GM19023 (cell line): ENCODE results near the gene YTHDF1.

ENCODE experiments used
- ATAC-seq: cut with Tn5 transposase; IDR thresholded peaks from one replicate; pipeline ENCODE4 v1.9.1; 2021; ENCODE audit warnings: mild to moderate bottlenecking, moderate library complexity; ENCODE audit not compliant: unreplicated experiment

YTHDF1 gene

GRCh38 chr20:63175038-63175895, 40.7 kb downstream of the YTHDF1 start:
- ATAC-seq: no peak

DNA sequence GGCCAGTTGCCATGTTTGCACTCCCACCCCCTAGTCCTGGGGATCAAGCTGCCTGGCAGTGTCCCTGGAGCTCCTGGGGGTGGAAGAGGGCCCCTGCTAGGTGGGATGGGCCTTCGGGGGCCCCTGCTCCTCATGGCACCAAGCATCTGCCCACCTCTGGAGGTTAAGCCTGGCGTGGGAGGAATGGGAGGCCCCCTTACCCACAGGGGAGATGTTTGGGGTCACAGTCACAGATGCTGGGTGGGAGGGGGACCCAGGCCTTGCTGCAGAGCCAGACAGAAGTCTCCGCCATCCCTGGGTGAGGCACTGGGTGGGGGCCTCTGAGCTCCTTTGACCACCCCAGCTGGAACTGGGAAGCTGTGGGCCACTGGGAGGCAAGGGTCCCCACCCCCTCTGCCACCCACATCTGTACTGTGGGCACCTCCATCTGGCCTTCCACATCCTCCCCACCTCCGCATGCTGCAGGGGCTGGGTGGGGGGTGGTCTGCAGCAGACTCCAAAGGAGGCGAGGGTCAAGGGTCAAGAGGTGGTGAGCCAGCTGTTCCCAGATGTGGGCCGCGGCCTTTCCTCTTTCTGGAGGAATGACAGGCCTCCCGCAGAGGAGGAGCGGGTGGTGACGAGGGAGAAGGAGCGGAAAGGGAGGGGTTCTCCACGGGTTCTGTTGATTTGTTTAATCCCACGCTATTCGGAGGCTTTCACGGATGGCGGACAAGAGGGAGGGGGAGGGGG, 41.5 kb downstream of the YTHDF1 start:
- ATAC-seq: no peak

DNA sequence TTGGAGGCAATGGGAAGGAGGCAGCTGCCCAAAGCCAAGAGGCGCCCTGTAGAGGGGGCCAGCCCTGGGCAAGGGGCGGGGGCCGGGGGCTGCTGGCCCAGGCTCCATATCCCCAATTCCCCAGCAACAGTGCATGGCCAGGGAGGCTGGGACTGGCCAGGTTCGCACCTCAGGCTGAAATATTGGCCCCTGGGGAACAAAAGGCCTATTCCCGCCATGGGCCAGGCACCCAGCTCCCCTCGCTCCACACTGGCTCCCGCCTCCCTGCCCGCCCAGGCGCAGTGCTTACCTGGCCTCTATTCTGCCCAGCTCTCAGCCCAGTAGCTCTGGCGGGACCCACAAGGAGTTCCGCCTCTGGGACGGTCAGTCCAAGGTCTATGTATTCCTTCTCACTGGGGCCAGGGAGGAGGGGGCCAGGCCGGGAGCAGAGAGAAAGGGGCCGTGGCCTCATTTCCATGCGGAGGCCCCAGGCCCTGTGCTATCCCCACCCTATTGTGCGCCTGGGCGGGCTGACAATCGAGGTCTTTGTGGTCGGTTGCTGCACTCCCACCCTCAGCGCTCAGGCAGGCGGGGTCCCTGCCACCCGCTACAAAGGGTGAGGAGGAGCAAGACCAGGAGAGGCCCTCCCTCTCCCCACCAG, 42.3 kb downstream of the YTHDF1 start:
- ATAC-seq: no peak

DNA sequence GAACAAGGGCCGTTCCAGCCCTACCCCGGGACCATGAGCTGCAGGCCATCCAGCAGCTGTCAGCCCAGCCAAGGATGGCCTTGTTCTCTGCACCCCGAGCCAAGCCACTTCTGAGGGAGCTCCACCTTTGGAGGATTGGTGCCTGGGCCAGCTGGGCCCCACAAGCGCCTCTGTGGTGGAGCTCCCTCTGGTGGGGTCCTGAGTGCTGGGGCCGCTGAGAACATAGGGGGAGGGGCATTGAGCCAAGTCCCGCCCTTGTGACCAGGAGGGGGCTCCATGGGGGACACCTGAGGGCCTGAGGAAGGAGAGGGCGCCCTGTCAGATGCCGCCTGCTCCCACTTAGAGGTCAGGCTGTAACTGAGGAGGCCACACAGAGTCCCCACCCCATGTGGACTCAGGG, 43.2 kb downstream of the YTHDF1 start:
- no peak for ATAC-seq

DNA sequence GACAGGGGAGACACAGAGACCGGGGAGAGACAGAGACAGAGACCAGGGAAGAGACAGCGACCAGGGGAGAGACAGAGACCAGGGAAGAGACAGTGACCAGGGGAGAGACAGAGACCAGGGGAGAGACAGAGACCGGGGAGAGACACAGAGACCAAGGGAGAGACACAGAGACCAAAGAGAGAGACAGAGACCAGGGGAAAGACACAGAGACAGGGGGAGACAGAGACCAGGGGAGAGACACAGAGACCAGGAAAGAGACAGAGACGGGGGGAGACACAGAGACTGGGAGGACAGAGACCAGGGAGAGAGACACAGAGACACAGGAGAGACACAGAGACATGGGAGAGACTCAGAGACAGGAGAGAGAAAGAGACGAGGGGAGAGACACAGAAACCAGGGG, 43.9 kb downstream of the YTHDF1 start:
- no peak for ATAC-seq

DNA sequence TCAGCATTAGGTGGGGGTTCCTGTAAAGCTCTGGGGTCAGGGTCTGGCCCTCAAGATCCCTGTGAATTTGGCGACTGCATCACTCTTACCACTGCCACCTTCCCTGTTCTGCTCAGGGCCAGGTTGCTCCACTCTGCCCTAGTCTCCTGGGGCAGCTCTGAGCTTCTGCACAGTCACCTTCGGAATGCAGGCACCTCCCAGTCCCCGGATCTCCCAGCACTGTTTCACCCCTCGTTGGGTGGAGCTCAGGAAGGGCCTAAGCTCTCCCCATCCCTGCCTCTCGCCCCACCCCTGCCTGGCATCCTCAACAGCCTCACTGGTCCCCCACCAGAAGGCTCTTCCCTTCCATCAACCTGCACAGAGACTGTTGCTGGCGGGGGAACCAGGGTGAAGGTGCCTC, 46.2 kb downstream of the YTHDF1 start:
- ATAC-seq: no peak

DNA sequence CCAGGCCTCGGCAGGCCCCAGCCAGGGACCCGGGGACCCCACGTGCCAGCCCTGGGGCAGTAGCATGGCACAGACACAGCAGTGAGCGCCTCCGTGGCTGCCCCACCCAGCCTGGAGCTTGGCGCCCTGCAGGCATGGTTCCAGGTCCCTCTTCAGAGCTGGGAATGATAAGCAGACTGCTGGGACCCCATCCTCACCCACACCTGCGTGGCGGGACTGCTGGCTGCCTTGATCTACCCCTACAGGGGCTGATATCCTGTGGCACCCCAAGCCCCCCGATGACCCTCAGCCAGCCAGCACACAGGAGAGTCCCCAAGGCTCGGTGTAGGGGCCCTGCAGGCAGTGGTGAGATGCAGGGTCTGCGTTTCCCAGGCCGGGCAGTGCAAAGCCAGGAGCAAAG, 47.1 kb downstream of the YTHDF1 start:
- ATAC-seq: no peak

GRCh38 chr20:63167918-63168520, 47.9 kb downstream of the YTHDF1 start:
- ATAC-seq: no peak

- no peak for ATAC-seq
Observed at GRCh38 chr20:63167026-63167917, 48.7 kb downstream of the YTHDF1 start.

- ATAC-seq: no peak
Observed at GRCh38 chr20:63166193-63167020, 49.5 kb downstream of the YTHDF1 start.

GRCh38 chr20:63165356-63166192, 50.4 kb downstream of the YTHDF1 start:
- no peak for ATAC-seq

- ATAC-seq: no peak
Observed at GRCh38 chr20:63164484-63165355, 51.2 kb downstream of the YTHDF1 start.

DNA sequence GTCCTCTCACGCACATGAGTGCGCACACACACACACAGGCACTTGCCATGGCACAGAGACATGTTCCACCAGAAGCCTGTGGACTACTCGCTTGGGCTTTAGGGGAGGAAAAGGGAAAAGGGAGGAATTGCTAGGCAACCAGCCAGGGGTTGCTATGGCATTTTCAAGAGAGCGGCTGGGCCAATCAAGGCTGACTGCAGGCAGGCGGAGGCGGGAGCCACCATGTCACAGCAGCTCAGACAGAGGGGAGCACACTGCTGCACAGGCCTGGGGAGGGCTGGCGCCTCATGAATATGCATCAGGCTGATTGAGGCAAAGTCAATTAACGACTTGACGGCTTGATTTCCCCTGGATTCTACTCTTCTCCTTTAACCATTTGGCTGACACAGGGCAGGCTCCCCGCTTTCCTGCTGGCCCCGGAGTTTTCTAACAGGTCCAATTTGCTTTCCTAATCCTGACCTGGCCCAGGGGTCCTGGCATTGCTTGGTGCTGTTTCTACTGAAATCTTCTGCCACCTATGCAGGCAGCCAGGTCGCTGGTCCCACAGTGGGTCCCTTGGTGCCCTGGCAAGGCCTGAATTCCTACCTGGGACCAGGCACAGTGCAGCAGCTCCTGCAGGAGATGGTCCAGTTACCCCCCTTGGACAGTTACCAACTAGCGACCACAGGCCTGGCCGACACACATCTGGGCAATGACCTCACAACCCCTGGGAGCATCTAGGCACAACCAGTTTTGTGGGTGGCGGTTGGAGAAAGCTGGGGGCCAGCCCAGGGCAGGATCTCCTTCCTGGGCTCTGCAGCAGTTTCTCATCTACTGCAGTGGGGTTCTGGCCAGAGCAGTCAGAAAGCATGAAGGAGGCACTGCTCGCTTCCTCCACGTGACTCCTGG, 52.1 kb downstream of the YTHDF1 start:
- ATAC-seq: no peak

DNA sequence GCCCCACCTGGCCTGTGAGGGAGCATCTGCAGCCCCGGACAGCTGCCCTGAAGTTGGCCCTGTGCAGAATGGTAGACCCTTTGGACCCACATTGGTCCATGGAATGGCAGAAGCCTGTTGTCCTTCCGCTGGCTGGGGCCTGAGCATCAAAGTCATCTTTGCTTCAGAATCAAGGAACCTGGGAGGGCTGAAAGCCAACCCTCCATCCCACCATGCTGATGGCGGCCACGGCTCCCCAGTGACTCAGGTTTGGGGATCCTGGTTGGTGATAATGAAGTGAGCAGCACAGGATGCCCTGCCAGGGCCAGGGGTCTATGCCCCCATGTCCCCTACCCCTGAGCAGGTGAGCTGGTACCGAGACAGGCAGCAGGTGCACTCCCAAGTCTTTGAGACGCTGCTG, 52.8 kb downstream of the YTHDF1 start:
- ATAC-seq: no peak

- ATAC-seq: no peak
Observed at GRCh38 chr20:63162206-63162795, 53.6 kb downstream of the YTHDF1 start.

- ATAC-seq: no peak
Observed at GRCh38 chr20:63161176-63161651, 54.7 kb downstream of the YTHDF1 start.
